ENCODE measurements around the gene PROM1. TPM values are rescaled to one million over a fixed set of nuclear protein-coding genes. Genes with fewer than 3 reads are reported as not detected.

PROM1 gene
- total RNA-seq, 2 donors from 2014 or later, result not detected

GRCh38 chr4:16048619-16049419, 35.0 kb downstream of the PROM1 start:
- Mint-ChIP-seq H3K36me3 (ENCODE audit: low read depth) (no peaks in the 10 kb centered on the region), H3K27me3 (peaks cover 45% of the 10 kb centered on the region), H3K4me1 (no peaks in the 10 kb centered on the region), H3K4me3 (no peak overlapping the region), H3K27ac (no peak overlapping the region)
- ATAC-seq, result no peak
- H3K9me3 ChIP-seq (ENCODE audit: control insufficient read depth, low read length, poor library complexity, severe bottlenecking), result no peaks in the 10 kb centered on the region
- no peak for DNase-seq

GRCh38 chr4:16045687-16046086, 38.1 kb downstream of the PROM1 start:
- H3K4me3 Mint-ChIP-seq, result no peak overlapping the region
- no peak overlapping the region for H3K27ac Mint-ChIP-seq
- H3K9me3 ChIP-seq (ENCODE audit: control insufficient read depth, low read length, poor library complexity, severe bottlenecking), result no peaks in the 10 kb centered on the region
- peaks cover 24% of the 10 kb centered on the region for H3K27me3 Mint-ChIP-seq
- no peak for ATAC-seq
- DNase-seq, result no peak
- no peaks in the 10 kb centered on the region for H3K4me1 Mint-ChIP-seq
- no peaks in the 10 kb centered on the region for H3K36me3 Mint-ChIP-seq (ENCODE audit: low read depth)

- no peaks in the 10 kb centered on the region for H3K9me3 ChIP-seq (ENCODE audit: control insufficient read depth, low read length, poor library complexity, severe bottlenecking)
- ATAC-seq (no peak), DNase-seq (no peak)
- H3K27ac Mint-ChIP-seq, result no peak overlapping the region
- no peaks in the 10 kb centered on the region for H3K36me3 Mint-ChIP-seq (ENCODE audit: low read depth)
- H3K27me3 Mint-ChIP-seq, result peaks cover 25% of the 10 kb centered on the region
- no peaks in the 10 kb centered on the region for H3K4me1 Mint-ChIP-seq
- H3K4me3 Mint-ChIP-seq, result no peak overlapping the region
These were observed 40.0 kb downstream of the PROM1 start for GRCh38 chr4:16043642-16044498.

- no peak for ATAC-seq
- DNase-seq, result no peak
- no peaks in the 10 kb centered on the region for H3K36me3 Mint-ChIP-seq (ENCODE audit: low read depth)
- no peak overlapping the region for H3K4me3 Mint-ChIP-seq
- H3K4me1 Mint-ChIP-seq, result no peaks in the 10 kb centered on the region
- peaks cover 12% of the 10 kb centered on the region for H3K27me3 Mint-ChIP-seq
- H3K9me3 ChIP-seq (ENCODE audit: control insufficient read depth, low read length, poor library complexity, severe bottlenecking), result no peaks in the 10 kb centered on the region
- no peak overlapping the region for H3K27ac Mint-ChIP-seq
These were observed 44.7 kb downstream of the PROM1 start for GRCh38 chr4:16039139-16039538.

- H3K4me1 Mint-ChIP-seq, result no peaks in the 10 kb centered on the region
- H3K9me3 ChIP-seq (ENCODE audit: control insufficient read depth, low read length, poor library complexity, severe bottlenecking), result no peaks in the 10 kb centered on the region
- DNase-seq, result no peak
- no peak overlapping the region for H3K27ac Mint-ChIP-seq
- no peaks in the 10 kb centered on the region for H3K36me3 Mint-ChIP-seq (ENCODE audit: low read depth)
- H3K27me3 Mint-ChIP-seq, result peaks cover 12% of the 10 kb centered on the region
- ATAC-seq, result no peak
- peak overlapping the region; percentile 22 for H3K4me3 Mint-ChIP-seq
These were observed 45.9 kb downstream of the PROM1 start for GRCh38 chr4:16037901-16038300.

- Mint-ChIP-seq H3K36me3 (ENCODE audit: low read depth) (no peaks in the 10 kb centered on the region), H3K27me3 (peaks cover 9% of the 10 kb centered on the region), H3K27ac (no peak overlapping the region), H3K4me3 (no peak overlapping the region), H3K4me1 (no peaks in the 10 kb centered on the region)
- H3K9me3 ChIP-seq (ENCODE audit: control insufficient read depth, low read length, poor library complexity, severe bottlenecking), result no peaks in the 10 kb centered on the region
- no peak for ATAC-seq
- no peak for DNase-seq
These were observed 48.0 kb downstream of the PROM1 start for GRCh38 chr4:16035843-16036242.

GRCh38 chr4:16034010-16034748, 49.6 kb downstream of the PROM1 start:
- Mint-ChIP-seq H3K27ac (no peak overlapping the region), H3K4me3 (no peak overlapping the region), H3K27me3 (peaks cover 4% of the 10 kb centered on the region), H3K36me3 (ENCODE audit: low read depth) (no peaks in the 10 kb centered on the region), H3K4me1 (peaks cover 2% of the 10 kb centered on the region)
- ATAC-seq (no peak), DNase-seq (no peak)
- no peaks in the 10 kb centered on the region for H3K9me3 ChIP-seq (ENCODE audit: control insufficient read depth, low read length, poor library complexity, severe bottlenecking)

- Mint-ChIP-seq H3K4me3 (no peak overlapping the region), H3K4me1 (peaks cover 2% of the 10 kb centered on the region)
- DNase-seq, result no peak
These were observed 51.4 kb downstream of the PROM1 start for GRCh38 chr4:16032396-16032770.

GRCh38 chr4:16031546-16032395, 52.1 kb downstream of the PROM1 start:
- H3K9me3 ChIP-seq (ENCODE audit: control insufficient read depth, low read length, poor library complexity, severe bottlenecking), result no peaks in the 10 kb centered on the region
- Mint-ChIP-seq H3K4me3 (no peak overlapping the region), H3K27me3 (peaks cover 13% of the 10 kb centered on the region), H3K36me3 (ENCODE audit: low read depth) (no peaks in the 10 kb centered on the region), H3K4me1 (peaks cover 2% of the 10 kb centered on the region), H3K27ac (no peak overlapping the region)
- DNase-seq (no peak), ATAC-seq (no peak)

More at GRCh38 chr4:16032396-16032770, 51.4 kb downstream of the PROM1 start:
- no peak for ATAC-seq
- Mint-ChIP-seq H3K27me3 (peaks cover 8% of the 10 kb centered on the region), H3K27ac (no peak overlapping the region), H3K36me3 (ENCODE audit: low read depth) (no peaks in the 10 kb centered on the region)
- H3K9me3 ChIP-seq (ENCODE audit: control insufficient read depth, low read length, poor library complexity, severe bottlenecking), result no peaks in the 10 kb centered on the region

- H3K27ac Mint-ChIP-seq, result no peak overlapping the region
- H3K9me3 ChIP-seq (ENCODE audit: control insufficient read depth, low read length, poor library complexity, severe bottlenecking), result no peaks in the 10 kb centered on the region
- ATAC-seq, result no peak
- H3K27me3 Mint-ChIP-seq, result peaks cover 19% of the 10 kb centered on the region
- peaks cover 2% of the 10 kb centered on the region for H3K4me1 Mint-ChIP-seq
- no peak overlapping the region for H3K4me3 Mint-ChIP-seq
- DNase-seq, result no peak
- H3K36me3 Mint-ChIP-seq (ENCODE audit: low read depth), result no peaks in the 10 kb centered on the region
These were observed 53.9 kb downstream of the PROM1 start for GRCh38 chr4:16029886-16030285.

- H3K9me3 ChIP-seq (ENCODE audit: control insufficient read depth, low read length, poor library complexity, severe bottlenecking), result no peaks in the 10 kb centered on the region
- Mint-ChIP-seq H3K4me3 (no peak overlapping the region), H3K27me3 (peaks cover 25% of the 10 kb centered on the region), H3K36me3 (ENCODE audit: low read depth) (no peaks in the 10 kb centered on the region), H3K4me1 (peaks cover 4% of the 10 kb centered on the region), H3K27ac (no peak overlapping the region)
- DNase-seq (no peak), ATAC-seq (no peak)
These were observed 54.6 kb downstream of the PROM1 start for GRCh38 chr4:16029262-16029661.

- H3K36me3 Mint-ChIP-seq (ENCODE audit: low read depth), result no peaks in the 10 kb centered on the region
- H3K4me1 Mint-ChIP-seq, result peaks cover 4% of the 10 kb centered on the region
- no peaks in the 10 kb centered on the region for H3K9me3 ChIP-seq (ENCODE audit: control insufficient read depth, low read length, poor library complexity, severe bottlenecking)
- no peak for DNase-seq
- no peak overlapping the region for H3K4me3 Mint-ChIP-seq
- H3K27me3 Mint-ChIP-seq, result peaks cover 41% of the 10 kb centered on the region
- no peak for ATAC-seq
- no peak overlapping the region for H3K27ac Mint-ChIP-seq
These were observed 56.2 kb downstream of the PROM1 start for GRCh38 chr4:16027626-16028025.
